GM19452 (cell line): ENCODE data around the gene IL32.
A peak's percentile ranks its signal among the peaks of the same experiment; 100 is the strongest.

ENCODE experiments used
- ATAC-seq: cut with Tn5 transposase; IDR thresholded peaks from one replicate; pipeline ENCODE4 v1.9.1; 2021; ENCODE audit not compliant: unreplicated experiment

IL32 gene

GRCh38 chr16:3065069-3065741 is at the start of gene IL32:
Gene IL32, plus strand, starts transcription at chr16:3065640. Its CDS starts 172 bp downstream, at chr16:3065812.
- no peak for ATAC-seq

- no peak for ATAC-seq
Observed at GRCh38 chr16:3015865-3016521, 49.4 kb upstream of the IL32 start.

GRCh38 chr16:3017344-3017743 is 48.1 kb upstream of the IL32 start:
- ATAC-seq, result no peak

- ATAC-seq, result no peak
Observed at GRCh38 chr16:3017794-3018506, 47.5 kb upstream of the IL32 start, which contains the start of gene CLDN6. Gene CLDN6, minus strand, starts transcription at chr16:3018183. Its CDS starts 2,162 bp downstream, at chr16:3016021.

GRCh38 chr16:3019594-3020246 is 45.7 kb upstream of the IL32 start:
- no peak for ATAC-seq

GRCh38 chr16:3020247-3020603 is 45.2 kb upstream of the IL32 start, which contains the start of gene TNFRSF12A:
Gene TNFRSF12A, plus strand, starts transcription at chr16:3020368. Its CDS starts 30 bp downstream, at chr16:3020398.
- ATAC-seq, result no peak

GRCh38 chr16:3020604-3021448 is 44.6 kb upstream of the IL32 start:
- no peak for ATAC-seq

- ATAC-seq, result no peak
Observed at GRCh38 chr16:3021449-3022207, 43.8 kb upstream of the IL32 start.

- ATAC-seq, result no peak
Observed at GRCh38 chr16:3022208-3022683, 43.2 kb upstream of the IL32 start.

GRCh38 chr16:3022684-3023414 is 42.6 kb upstream of the IL32 start:
- ATAC-seq, result no peak

GRCh38 chr16:3023415-3023668 is 42.1 kb upstream of the IL32 start:
- ATAC-seq, result no peak

- peak; percentile 70 for ATAC-seq
Observed at GRCh38 chr16:3023669-3024478, 41.6 kb upstream of the IL32 start, which contains the start of the genes HCFC1R1 and THOC6. Gene HCFC1R1, minus strand, starts transcription at chr16:3023942. Its CDS starts 1 bp downstream, at chr16:3023941. Gene THOC6, plus strand, starts transcription at chr16:3024035. Its CDS starts 292 bp downstream, at chr16:3024327.

GRCh38 chr16:3025032-3026002 is 40.1 kb upstream of the IL32 start:
- no peak for ATAC-seq

GRCh38 chr16:3026003-3026378 is 39.4 kb upstream of the IL32 start:
- no peak for ATAC-seq

- no peak for ATAC-seq
Observed at GRCh38 chr16:3026609-3027488, 38.6 kb upstream of the IL32 start.

- ATAC-seq, result no peak
Observed at GRCh38 chr16:3027489-3027795, 38.0 kb upstream of the IL32 start.
